Lung (tissue), 12 donors: Measurements from ENCODE around the gene MDM4. TPM values are rescaled to one million over a fixed set of nuclear protein-coding genes. Genes with fewer than 3 reads are reported as not detected.

ENCODE experiments used
- ATAC-seq: fragments of 200-7000 bp; cut with Tn5 transposase; one replicate; pipeline ENCODE4 v1.9.1; 2020; ENCODE audit warnings: moderate number of reproducible peaks; ENCODE audit not compliant: insufficient read depth, low FRiP score
- DNase-seq, 3 donors: peaks; one replicate each; pipeline ENCODE4 v3.0.0-alpha.2; 2013 to 2017
- H3K27ac ChIP-seq, 2 donors: one replicate each; pipeline ENCODE4 v1.5.1; 2013; ENCODE audit warnings: mild to moderate bottlenecking in 2 of 2, moderate library complexity in 2 of 2, control low read depth in 1 of 2, inconsistent platforms in 1 of 2, low read depth in 1 of 2, low read length in 1 of 2
- H3K27me3 ChIP-seq, 3 donors: one replicate each; pipeline ENCODE4 v1.5.1; 2013; ENCODE audit warnings: low read length in 2 of 3; ENCODE audit not compliant: control insufficient read depth in 3 of 3, insufficient read depth in 3 of 3
- H3K36me3 ChIP-seq, 4 donors: one replicate each; pipeline ENCODE4 v1.5.1; 2013; ENCODE audit warnings: low read length in 4 of 4, mild to moderate bottlenecking in 1 of 4, moderate library complexity in 1 of 4; ENCODE audit not compliant: control insufficient read depth in 4 of 4, insufficient read depth in 4 of 4
- H3K4me1 ChIP-seq, 5 donors: one replicate each; pipeline ENCODE4 v1.5.1; 2013; ENCODE audit warnings: low read length in 5 of 5, mild to moderate bottlenecking in 2 of 5, moderate library complexity in 1 of 5; ENCODE audit not compliant: control insufficient read depth in 5 of 5, insufficient read depth in 5 of 5
- H3K4me3 ChIP-seq: one replicate; pipeline ENCODE4 v1.5.1; 2013; ENCODE audit warnings: mild to moderate bottlenecking, control low read depth, moderate library complexity
- H3K9ac ChIP-seq, 2 donors: one replicate each; pipeline ENCODE4 v1.5.1; 2013; ENCODE audit warnings: low read length in 2 of 2, control low read depth in 1 of 2; ENCODE audit not compliant: insufficient read depth in 1 of 2
- H3K9me3 ChIP-seq, 4 donors: one replicate each; pipeline ENCODE4 v1.5.1; 2013; ENCODE audit warnings: low read length in 3 of 4, mild to moderate bottlenecking in 1 of 4, moderate library complexity in 1 of 4; ENCODE audit not compliant: control insufficient read depth in 4 of 4, insufficient read depth in 3 of 4
- CTCF ChIP-seq: IDR thresholded peaks from 2 replicates; pipeline ENCODE4 v1.5.1; 2012; ENCODE audit warnings: mild to moderate bottlenecking; ENCODE audit errors: control extremely low read depth, extremely low read depth
- WGBS, 2 donors: extraction: QIAGEN DNeasy Blood & Tissue Kit; methylation state at CpG; one replicate each; pipeline ENCODE4 v1.1.7; 2013; 5-methylcytosine and 5-hydroxymethylcytosine counted together
- polyA plus RNA-seq, 2 donors: library from polyadenylated mRNA; stranded (reverse); fragments of 200-250 nt; gene quantifications; one replicate each; pipeline ENCODE4 v1.2.1, GENCODE V29; 2013
- total RNA-seq, 2 donors: library from RNA; depleted of rRNA in 1 of 2; stranded (reverse); fragments of >200 nt in 1 of 2; gene quantifications; one replicate each; pipeline ENCODE4 v1.2.1, GENCODE V29; 2014 to 2021
- donor health status: control.
- donor health status: control.
- donor health status: Bipolar disorder and iron deficiency.
- donor health status: healthy.
- donor health status: DM: yes; HTN: yes; CAD: no.

MDM4 gene
- total and polyA plus RNA-seq, 4 donors = 5.6 to 138 (median 38.9) TPM

- ATAC-seq (no peak), DNase-seq (no peak)
- peaks cover 0 to 2% (median 0%) of the 10 kb centered on the region in 4 donors for H3K9me3 ChIP-seq
- no peak overlapping the region for H3K27ac ChIP-seq
- H3K27me3 ChIP-seq = no peaks in the 10 kb centered on the region
- H3K4me1 ChIP-seq = peaks cover 0 to 11% (median 2%) of the 10 kb centered on the region in 5 donors
- peak overlapping the region in 1 of 2 donors; percentile 18 for H3K9ac ChIP-seq
- H3K4me3 ChIP-seq = no peak overlapping the region
- H3K36me3 ChIP-seq = peaks cover 0 to 3% (median 0%) of the 10 kb centered on the region in 4 donors
- no peak for TF ChIP-seq CTCF
- WGBS, 2 donors = 82 to 86% methylated on average over 8 of the region's 8 CpGs
These were observed 57.0 kb downstream of the MDM4 start for GRCh38 chr1:204572923-204573922.

- H3K27me3 ChIP-seq = no peaks in the 10 kb centered on the region
- H3K9me3 ChIP-seq = no peaks in the 10 kb centered on the region
- DNase-seq (no peak), ATAC-seq (no peak)
- WGBS, 2 donors = 80 to 82% methylated on average over 8 of the region's 8 CpGs
- peaks cover 0 to 11% (median 2%) of the 10 kb centered on the region in 5 donors for H3K4me1 ChIP-seq
- no peak for TF ChIP-seq CTCF
- H3K36me3 ChIP-seq = peaks cover 0 to 3% (median 0%) of the 10 kb centered on the region in 4 donors
- peak overlapping the region in 1 of 2 donors; percentile 18 for H3K9ac ChIP-seq
- H3K27ac ChIP-seq = no peak overlapping the region
- no peak overlapping the region for H3K4me3 ChIP-seq
These were observed 58.0 kb downstream of the MDM4 start for GRCh38 chr1:204574016-204574864.

- Histone ChIP-seq H3K4me1 (peaks cover 0 to 11% (median 2%) of the 10 kb centered on the region in 5 donors), H3K9ac (no peak overlapping the region), H3K36me3 (peaks cover 0 to 3% (median 0%) of the 10 kb centered on the region in 4 donors), H3K27me3 (no peaks in the 10 kb centered on the region), H3K4me3 (no peak overlapping the region), H3K9me3 (no peaks in the 10 kb centered on the region), H3K27ac (no peak overlapping the region)
- WGBS, 2 donors = 66 to 82% methylated on average over 3 of the region's 3 CpGs
- DNase-seq = peak; percentile 58 to 68 (median 61)
- TF ChIP-seq CTCF = no peak
- ATAC-seq = no peak
These were observed 58.6 kb downstream of the MDM4 start for GRCh38 chr1:204574865-204575163.
